NT2/D1 (cell line): Measurements from ENCODE around the gene UBL7.

Source experiments
- SUZ12 ChIP-seq: IDR thresholded peaks from 2 replicates; pipeline ENCODE4 v1.6.1; 2011; ENCODE audit not compliant: insufficient read length, insufficient read depth; ENCODE audit errors: extremely low read depth
- YY1 ChIP-seq: IDR thresholded peaks from 2 replicates; pipeline ENCODE4 v1.6.1; 2011; ENCODE audit not compliant: insufficient read length, insufficient read depth
- ZNF274 ChIP-seq: IDR thresholded peaks from 2 replicates; pipeline ENCODE4 v1.6.1; 2011; ENCODE audit warnings: mild to moderate bottlenecking, low read depth, low read length

DNA sequence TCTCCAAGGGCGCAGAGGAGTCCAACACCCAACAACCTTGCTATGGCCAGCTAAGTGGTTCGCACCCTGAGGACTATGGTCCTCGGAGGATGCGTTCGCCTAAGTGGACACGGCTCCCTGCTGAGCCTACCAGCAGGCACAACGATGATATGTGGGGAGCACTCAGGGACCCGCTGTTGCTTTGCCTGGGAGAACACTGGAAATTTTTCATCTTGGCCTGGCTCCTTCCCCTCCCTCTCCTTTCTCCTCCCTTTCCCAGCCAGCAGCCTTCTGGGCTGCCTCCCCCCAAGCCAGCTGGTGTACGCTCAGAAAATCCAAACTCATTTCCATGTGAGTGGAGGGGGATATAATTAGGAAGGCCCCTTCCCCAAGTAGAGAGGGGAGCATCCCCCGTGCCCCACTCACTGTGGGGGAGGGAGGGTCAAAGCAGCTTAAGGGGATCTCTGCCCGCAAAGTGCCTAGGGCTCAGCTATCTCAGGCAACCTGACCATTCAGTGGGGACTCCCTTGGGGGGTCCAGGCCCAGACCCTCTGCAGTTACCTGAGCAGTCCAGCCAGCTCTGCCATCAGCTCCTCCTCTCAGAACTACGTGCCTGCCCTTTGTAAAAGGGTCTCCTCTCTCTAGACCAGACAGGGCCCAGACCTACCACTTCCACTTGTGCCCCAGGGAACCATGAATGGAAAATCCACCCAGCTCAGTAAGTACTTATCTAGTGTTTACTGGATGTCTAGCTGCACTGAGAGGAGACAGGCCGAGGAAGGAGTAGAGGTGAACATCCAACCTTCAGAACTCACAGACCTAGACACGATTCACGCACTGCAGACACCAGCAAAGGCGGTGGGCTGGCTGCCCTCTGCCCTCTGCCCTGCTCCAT is 26.5 kb downstream of the UBL7 start:
- no peak for TF ChIP-seq YY1
- no peak for TF ChIP-seq SUZ12
- TF ChIP-seq ZNF274, result no peak
